Tibial nerve (tissue), 3 donors: ENCODE measurements around the gene MRPS27.

ENCODE experiments used
- EP300 ChIP-seq, 2 donors: sonication (generic); formaldehyde crosslinking; IDR thresholded peaks; one replicate each; pipeline ENCODE4 v1.6.1; 2017; ENCODE audit warnings: antibody characterized with exemption in 2 of 2, mild to moderate bottlenecking in 1 of 2
- POLR2A ChIP-seq, 2 donors: fragments of 450-650 bp; IDR thresholded peaks; one replicate each; pipeline ENCODE4 v1.6.1; 2017; ENCODE audit warnings: antibody characterized with exemption in 2 of 2, mild to moderate bottlenecking in 2 of 2, moderate library complexity in 2 of 2

DNA sequence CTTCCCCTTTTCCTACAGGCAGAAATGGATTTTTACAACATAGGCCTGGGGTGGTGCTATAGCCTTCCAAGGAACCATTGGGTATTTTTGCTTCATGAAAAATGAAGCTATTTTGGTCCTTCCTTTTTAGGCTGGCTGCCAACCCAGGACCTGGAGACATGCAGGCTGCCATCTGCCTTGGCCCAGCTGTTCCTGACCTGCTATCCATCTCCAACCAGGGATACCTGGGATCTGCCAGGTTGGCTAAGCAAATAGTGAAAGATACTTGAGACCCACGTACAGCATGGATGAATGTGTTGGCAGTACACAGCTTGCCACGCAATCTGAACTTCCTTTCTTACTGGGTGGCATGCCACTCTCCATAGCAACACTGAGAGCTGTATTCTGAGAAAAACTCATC is 31.1 kb downstream of the MRPS27 start:
- TF ChIP-seq EP300 (IDR thresholded peaks at IDR 0.05) (no peak), POLR2A (IDR thresholded peaks at IDR 0.05) (no peak)
